HTR-8/SVneo (cell line): ENCODE results near the gene RAB6A.

Experiments
- DNase-seq: peaks from one replicate; pipeline ENCODE4 v3.0.0; 2011; ENCODE audit warnings: low spot score, mixed read lengths; ENCODE audit not compliant: insufficient read length
- FAIRE-seq: peaks from 2 replicates; lab custom pipeline; 2011; peaks lifted over from hg19 to GRCh38; lab: Jason Lieb, UNC

The RAB6A gene

GRCh38 chr11:73661035-73661628, 99.7 kb downstream of the RAB6A start:
- FAIRE-seq = peak; percentile 86
- DNase-seq = peak; percentile 99

- FAIRE-seq (no peak), DNase-seq (no peak)
Measured at GRCh38 chr11:73660497-73661034, 100.3 kb downstream of the RAB6A start.

- FAIRE-seq (no peak), DNase-seq (no peak)
Measured at GRCh38 chr11:73659961-73660360, 100.9 kb downstream of the RAB6A start.

GRCh38 chr11:73656985-73657384, 103.9 kb downstream of the RAB6A start:
- DNase-seq = no peak
- no peak for FAIRE-seq

GRCh38 chr11:73655686-73656085, 105.2 kb downstream of the RAB6A start:
- no peak for FAIRE-seq

GRCh38 chr11:73654482-73655021, 106.3 kb downstream of the RAB6A start:
- DNase-seq (no peak), FAIRE-seq (peak; percentile 20)

More at GRCh38 chr11:73655686-73656085, 105.2 kb downstream of the RAB6A start:
- no peak for DNase-seq

- FAIRE-seq (no peak), DNase-seq (no peak)
Measured at GRCh38 chr11:73653996-73654395, 106.9 kb downstream of the RAB6A start.

GRCh38 chr11:73652856-73653559, 107.9 kb downstream of the RAB6A start:
- DNase-seq (no peak), FAIRE-seq (peak; percentile 60)

GRCh38 chr11:73652046-73652730, 108.7 kb downstream of the RAB6A start:
- DNase-seq (no peak), FAIRE-seq (peak; percentile 48)

- FAIRE-seq = no peak
- DNase-seq = no peak
Measured at GRCh38 chr11:73651661-73652045, 109.2 kb downstream of the RAB6A start.

GRCh38 chr11:73651252-73651651, 109.6 kb downstream of the RAB6A start:
- FAIRE-seq = no peak
- no peak for DNase-seq

GRCh38 chr11:73650400-73650799, 110.5 kb downstream of the RAB6A start:
- DNase-seq = no peak

GRCh38 chr11:73649206-73649605, 111.7 kb downstream of the RAB6A start:
- no peak for FAIRE-seq
- DNase-seq = no peak

More at GRCh38 chr11:73650400-73650799, 110.5 kb downstream of the RAB6A start:
- FAIRE-seq = peak; percentile 33

GRCh38 chr11:73648571-73649046, 112.3 kb downstream of the RAB6A start:
- DNase-seq = no peak
- FAIRE-seq = no peak

GRCh38 chr11:73648121-73648520, 112.8 kb downstream of the RAB6A start:
- no peak for FAIRE-seq

GRCh38 chr11:73647459-73648100, 113.3 kb downstream of the RAB6A start:
- peak; percentile 77 for FAIRE-seq
- peak; percentile 83 for DNase-seq

More at GRCh38 chr11:73648121-73648520, 112.8 kb downstream of the RAB6A start:
- DNase-seq = no peak

GRCh38 chr11:73645972-73646631, 114.8 kb downstream of the RAB6A start, which contains the start of gene PLEKHB1:
Gene PLEKHB1 (plus strand): TSS chr11:73646581. CDS start chr11:73646609, 28 bp downstream.
- no peak for DNase-seq
- no peak for FAIRE-seq

GRCh38 chr11:73645121-73645969, 115.5 kb downstream of the RAB6A start:
- FAIRE-seq = no peak
- no peak for DNase-seq
